Limb (tissue), 2 donors: ENCODE measurements around the gene PDZK1.
"Not testable (repeated sequence)": the region's sequence is repeated elsewhere in the genome, so short reads cannot be mapped to it uniquely, and the experiment has no call there.

Experiments
- DNase-seq, 2 donors: peaks; one replicate each; pipeline ENCODE4 v3.0.0-alpha.2; 2016; ENCODE audit errors: extremely low spot score in 2 of 2

PDZK1 gene

GRCh38 chr1:145656245-145656943 lies 50.8 kb downstream of the PDZK1 start:
- DNase-seq: not testable (repeated sequence)

- DNase-seq: not testable (repeated sequence)
Observed at GRCh38 chr1:145643990-145644389, 63.2 kb downstream of the PDZK1 start.

- DNase-seq: not testable (repeated sequence)
Observed at GRCh38 chr1:145641886-145642285, 65.3 kb downstream of the PDZK1 start.

- not testable (repeated sequence) for DNase-seq
Observed at GRCh38 chr1:145636237-145636636, 70.9 kb downstream of the PDZK1 start.

- not testable (repeated sequence) for DNase-seq
Observed at GRCh38 chr1:145622177-145622576, 85.0 kb downstream of the PDZK1 start.
